ENCODE results near the gene PIK3C2G.
A peak's percentile ranks its signal among the peaks of the same experiment; 100 is the strongest.

The PIK3C2G gene

DNA sequence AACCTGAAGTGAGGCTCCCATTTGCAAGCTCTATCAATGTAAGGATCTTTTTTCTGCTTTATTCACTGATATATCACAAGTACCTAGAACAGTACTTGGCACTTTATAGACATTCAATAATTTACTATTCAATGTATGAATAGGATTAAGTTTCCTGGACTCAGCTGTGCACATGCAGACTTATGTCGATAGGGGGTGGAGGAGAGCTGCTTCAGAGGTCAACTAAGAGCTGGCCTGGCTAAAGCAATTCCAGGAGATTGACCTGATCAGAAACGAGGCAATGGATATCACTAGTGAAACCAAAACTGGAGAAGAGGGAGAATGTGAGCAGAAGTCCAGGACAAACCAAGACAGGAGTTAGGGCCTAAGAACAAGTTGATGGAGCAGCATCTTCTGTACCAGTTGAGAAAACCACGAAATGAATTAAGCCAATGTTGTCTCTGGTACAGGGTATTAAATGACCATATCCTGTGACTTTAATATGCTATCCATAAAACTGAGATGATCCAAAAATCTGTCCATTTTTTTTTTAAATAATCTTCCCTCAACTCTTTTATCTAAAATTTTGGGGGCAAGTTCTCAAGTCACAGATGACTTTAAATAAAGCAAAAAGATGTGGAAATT lies 169.2 kb downstream of the PIK3C2G start:
- TF ChIP-seq, protein P1, sequence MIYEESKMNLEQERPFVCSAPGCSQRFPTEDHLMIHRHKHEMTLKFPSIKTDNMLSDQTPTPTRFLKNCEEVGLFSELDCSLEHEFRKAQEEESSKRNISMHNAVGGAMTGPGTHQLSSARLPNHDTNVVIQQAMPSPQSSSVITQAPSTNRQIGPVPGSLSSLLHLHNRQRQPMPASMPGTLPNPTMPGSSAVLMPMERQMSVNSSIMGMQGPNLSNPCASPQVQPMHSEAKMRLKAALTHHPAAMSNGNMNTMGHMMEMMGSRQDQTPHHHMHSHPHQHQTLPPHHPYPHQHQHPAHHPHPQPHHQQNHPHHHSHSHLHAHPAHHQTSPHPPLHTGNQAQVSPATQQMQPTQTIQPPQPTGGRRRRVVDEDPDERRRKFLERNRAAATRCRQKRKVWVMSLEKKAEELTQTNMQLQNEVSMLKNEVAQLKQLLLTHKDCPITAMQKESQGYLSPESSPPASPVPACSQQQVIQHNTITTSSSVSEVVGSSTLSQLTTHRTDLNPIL (CRISPR knock-in tag; IDR thresholded peaks at IDR 0.05; ENCODE audit: low read depth): no peak
- no peak for TF ChIP-seq ISL1 (CRISPR knock-in tag; IDR thresholded peaks at IDR 0.05)
- no peak for TF ChIP-seq OSR1 (CRISPR knock-in tag; IDR thresholded peaks at IDR 0.05)
- no peak for TF ChIP-seq CSDC2 (CRISPR knock-in tag; IDR thresholded peaks at IDR 0.05)
- TF ChIP-seq ZNF565 (CRISPR knock-in tag; conservative IDR thresholded peaks at IDR 0.05; ENCODE audit: low read depth): no peak
- TF ChIP-seq TOX (CRISPR knock-in tag; IDR thresholded peaks at IDR 0.05; ENCODE audit: borderline replicate concordance): no peak
- ATAC-seq: peak; percentile 98

DNA sequence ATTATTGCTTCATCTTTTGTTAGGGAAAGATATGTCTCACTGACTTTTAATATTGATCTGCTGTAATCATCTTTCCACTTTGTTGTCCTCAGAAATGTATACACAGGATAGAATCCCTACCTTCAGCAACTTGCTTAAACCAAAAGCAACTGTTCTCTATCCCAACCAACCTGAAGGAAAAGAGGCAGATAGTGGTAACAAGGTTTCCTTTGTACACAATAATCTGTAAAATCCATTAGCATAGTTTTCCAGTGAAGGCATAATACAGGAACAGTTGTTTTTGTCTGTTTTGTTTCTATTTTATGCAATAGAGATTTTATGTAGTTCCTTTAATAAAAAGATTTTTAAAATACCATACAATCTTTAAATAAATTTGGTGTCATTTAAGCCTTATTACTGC lies 170.5 kb downstream of the PIK3C2G start:
- TF ChIP-seq OSR1 (CRISPR knock-in tag; IDR thresholded peaks at IDR 0.05): no peak
- no peak for TF ChIP-seq SNAI2 (CRISPR knock-in tag; IDR thresholded peaks at IDR 0.05)
- TF ChIP-seq ISL1 (CRISPR knock-in tag; IDR thresholded peaks at IDR 0.05): no peak
- TF ChIP-seq ZNF8 (CRISPR knock-in tag; IDR thresholded peaks at IDR 0.05): no peak
- no peak for TF ChIP-seq ZC3H10 (CRISPR knock-in tag; IDR thresholded peaks at IDR 0.05)
- TF ChIP-seq TOX (CRISPR knock-in tag; IDR thresholded peaks at IDR 0.05; ENCODE audit: borderline replicate concordance): no peak
- TF ChIP-seq, protein P2, sequence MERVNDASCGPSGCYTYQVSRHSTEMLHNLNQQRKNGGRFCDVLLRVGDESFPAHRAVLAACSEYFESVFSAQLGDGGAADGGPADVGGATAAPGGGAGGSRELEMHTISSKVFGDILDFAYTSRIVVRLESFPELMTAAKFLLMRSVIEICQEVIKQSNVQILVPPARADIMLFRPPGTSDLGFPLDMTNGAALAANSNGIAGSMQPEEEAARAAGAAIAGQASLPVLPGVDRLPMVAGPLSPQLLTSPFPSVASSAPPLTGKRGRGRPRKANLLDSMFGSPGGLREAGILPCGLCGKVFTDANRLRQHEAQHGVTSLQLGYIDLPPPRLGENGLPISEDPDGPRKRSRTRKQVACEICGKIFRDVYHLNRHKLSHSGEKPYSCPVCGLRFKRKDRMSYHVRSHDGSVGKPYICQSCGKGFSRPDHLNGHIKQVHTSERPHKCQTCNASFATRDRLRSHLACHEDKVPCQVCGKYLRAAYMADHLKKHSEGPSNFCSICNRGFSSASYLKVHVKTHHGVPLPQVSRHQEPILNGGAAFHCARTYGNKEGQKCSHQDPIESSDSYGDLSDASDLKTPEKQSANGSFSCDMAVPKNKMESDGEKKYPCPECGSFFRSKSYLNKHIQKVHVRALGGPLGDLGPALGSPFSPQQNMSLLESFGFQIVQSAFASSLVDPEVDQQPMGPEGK (CRISPR knock-in tag; IDR thresholded peaks at IDR 0.05; ENCODE audit: borderline replicate concordance): no peak
- TF ChIP-seq ZNF565 (CRISPR knock-in tag; conservative IDR thresholded peaks at IDR 0.05; ENCODE audit: low read depth): no peak
- TF ChIP-seq, protein P1 (CRISPR knock-in tag; IDR thresholded peaks at IDR 0.05; ENCODE audit: low read depth): no peak
- TF ChIP-seq, protein P3, sequence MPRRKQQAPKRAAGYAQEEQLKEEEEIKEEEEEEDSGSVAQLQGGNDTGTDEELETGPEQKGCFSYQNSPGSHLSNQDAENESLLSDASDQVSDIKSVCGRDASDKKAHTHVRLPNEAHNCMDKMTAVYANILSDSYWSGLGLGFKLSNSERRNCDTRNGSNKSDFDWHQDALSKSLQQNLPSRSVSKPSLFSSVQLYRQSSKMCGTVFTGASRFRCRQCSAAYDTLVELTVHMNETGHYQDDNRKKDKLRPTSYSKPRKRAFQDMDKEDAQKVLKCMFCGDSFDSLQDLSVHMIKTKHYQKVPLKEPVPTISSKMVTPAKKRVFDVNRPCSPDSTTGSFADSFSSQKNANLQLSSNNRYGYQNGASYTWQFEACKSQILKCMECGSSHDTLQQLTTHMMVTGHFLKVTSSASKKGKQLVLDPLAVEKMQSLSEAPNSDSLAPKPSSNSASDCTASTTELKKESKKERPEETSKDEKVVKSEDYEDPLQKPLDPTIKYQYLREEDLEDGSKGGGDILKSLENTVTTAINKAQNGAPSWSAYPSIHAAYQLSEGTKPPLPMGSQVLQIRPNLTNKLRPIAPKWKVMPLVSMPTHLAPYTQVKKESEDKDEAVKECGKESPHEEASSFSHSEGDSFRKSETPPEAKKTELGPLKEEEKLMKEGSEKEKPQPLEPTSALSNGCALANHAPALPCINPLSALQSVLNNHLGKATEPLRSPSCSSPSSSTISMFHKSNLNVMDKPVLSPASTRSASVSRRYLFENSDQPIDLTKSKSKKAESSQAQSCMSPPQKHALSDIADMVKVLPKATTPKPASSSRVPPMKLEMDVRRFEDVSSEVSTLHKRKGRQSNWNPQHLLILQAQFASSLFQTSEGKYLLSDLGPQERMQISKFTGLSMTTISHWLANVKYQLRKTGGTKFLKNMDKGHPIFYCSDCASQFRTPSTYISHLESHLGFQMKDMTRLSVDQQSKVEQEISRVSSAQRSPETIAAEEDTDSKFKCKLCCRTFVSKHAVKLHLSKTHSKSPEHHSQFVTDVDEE (CRISPR knock-in tag; IDR thresholded peaks at IDR 0.05): no peak
- TF ChIP-seq PPARA (CRISPR knock-in tag; IDR thresholded peaks at IDR 0.05; ENCODE audit: borderline replicate concordance): no peak
- no peak for TF ChIP-seq ZNF70 (CRISPR knock-in tag; IDR thresholded peaks at IDR 0.05)
- no peak for TF ChIP-seq ZFP3 (CRISPR knock-in tag; IDR thresholded peaks at IDR 0.05)
- TF ChIP-seq CSDC2 (CRISPR knock-in tag; IDR thresholded peaks at IDR 0.05): no peak
- no peak for TF ChIP-seq GLIS3 (CRISPR knock-in tag; IDR thresholded peaks at IDR 0.05)
- no peak for ATAC-seq

DNA sequence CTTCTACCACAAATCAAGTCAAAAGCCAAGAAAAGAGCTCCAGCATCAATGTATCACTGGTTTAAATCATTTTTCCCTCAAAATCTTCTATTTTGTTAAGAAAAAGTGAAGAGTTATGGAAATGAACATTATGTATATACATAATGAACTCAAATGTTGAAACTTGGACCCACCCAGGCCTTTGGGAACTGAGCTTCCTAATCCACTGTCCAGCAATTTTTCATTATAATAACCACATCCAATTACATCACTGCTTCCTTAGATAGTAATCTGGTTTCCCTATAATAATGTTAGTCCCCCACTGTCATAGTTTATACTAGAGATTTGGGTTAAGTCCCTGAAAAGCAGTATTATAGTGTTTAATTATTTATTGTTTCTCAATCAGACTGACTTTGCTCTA lies 170.9 kb downstream of the PIK3C2G start:
- no peak for ATAC-seq
- no peak for TF ChIP-seq GLIS3 (CRISPR knock-in tag; IDR thresholded peaks at IDR 0.05)
- TF ChIP-seq, protein P1 (CRISPR knock-in tag; IDR thresholded peaks at IDR 0.05; ENCODE audit: low read depth): no peak
- no peak for TF ChIP-seq TOX (CRISPR knock-in tag; IDR thresholded peaks at IDR 0.05; ENCODE audit: borderline replicate concordance)
- no peak for TF ChIP-seq ZNF565 (CRISPR knock-in tag; conservative IDR thresholded peaks at IDR 0.05; ENCODE audit: low read depth)
- TF ChIP-seq CSDC2 (CRISPR knock-in tag; IDR thresholded peaks at IDR 0.05): no peak
- TF ChIP-seq, protein P4, sequence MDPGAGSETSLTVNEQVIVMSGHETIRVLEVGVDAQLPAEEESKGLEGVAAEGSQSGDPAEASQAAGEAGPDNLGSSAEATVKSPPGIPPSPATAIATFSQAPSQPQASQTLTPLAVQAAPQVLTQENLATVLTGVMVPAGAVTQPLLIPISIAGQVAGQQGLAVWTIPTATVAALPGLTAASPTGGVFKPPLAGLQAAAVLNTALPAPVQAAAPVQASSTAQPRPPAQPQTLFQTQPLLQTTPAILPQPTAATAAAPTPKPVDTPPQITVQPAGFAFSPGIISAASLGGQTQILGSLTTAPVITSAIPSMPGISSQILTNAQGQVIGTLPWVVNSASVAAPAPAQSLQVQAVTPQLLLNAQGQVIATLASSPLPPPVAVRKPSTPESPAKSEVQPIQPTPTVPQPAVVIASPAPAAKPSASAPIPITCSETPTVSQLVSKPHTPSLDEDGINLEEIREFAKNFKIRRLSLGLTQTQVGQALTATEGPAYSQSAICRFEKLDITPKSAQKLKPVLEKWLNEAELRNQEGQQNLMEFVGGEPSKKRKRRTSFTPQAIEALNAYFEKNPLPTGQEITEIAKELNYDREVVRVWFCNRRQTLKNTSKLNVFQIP (CRISPR knock-in tag; IDR thresholded peaks at IDR 0.05; ENCODE audit: borderline replicate concordance, low read depth): no peak
- no peak for TF ChIP-seq ZNF70 (CRISPR knock-in tag; IDR thresholded peaks at IDR 0.05)
- no peak for TF ChIP-seq ZNF8 (CRISPR knock-in tag; IDR thresholded peaks at IDR 0.05)
- no peak for TF ChIP-seq ZFP3 (CRISPR knock-in tag; IDR thresholded peaks at IDR 0.05)
- no peak for TF ChIP-seq ISL1 (CRISPR knock-in tag; IDR thresholded peaks at IDR 0.05)
- TF ChIP-seq ARNTL (CRISPR knock-in tag; IDR thresholded peaks at IDR 0.05; ENCODE audit: borderline replicate concordance, low read depth): no peak
- no peak for TF ChIP-seq RARB (CRISPR knock-in tag; IDR thresholded peaks at IDR 0.05)
- no peak for TF ChIP-seq ZFP30 (CRISPR knock-in tag; IDR thresholded peaks at IDR 0.05)
- TF ChIP-seq TCF4 (CRISPR knock-in tag; IDR thresholded peaks at IDR 0.05; ENCODE audit: borderline replicate concordance): no peak
- TF ChIP-seq SNAI2 (CRISPR knock-in tag; IDR thresholded peaks at IDR 0.05): no peak
- TF ChIP-seq BACH2 (CRISPR knock-in tag; IDR thresholded peaks at IDR 0.05; ENCODE audit: borderline replicate concordance): no peak

All from SK-N-SH treated with all-trans-retinoic acid at 6 μM for 48 hours (cell line).